ENCODE measurements around the gene GPR26.
"Not testable (repeated sequence)": the region's sequence is repeated elsewhere in the genome, so short reads cannot be mapped to it uniquely, and the experiment has no call there.

The GPR26 gene

GRCh38 chr10:123718544-123719060, 52.4 kb downstream of the GPR26 start:
- DNase-seq, result no peak

- no peak for DNase-seq
Measured at GRCh38 chr10:123720536-123720935, 54.4 kb downstream of the GPR26 start.

GRCh38 chr10:123721441-123722049, 55.4 kb downstream of the GPR26 start:
- DNase-seq, result no peak

- DNase-seq, result no peak
Measured at GRCh38 chr10:123722351-123722750, 56.2 kb downstream of the GPR26 start.

GRCh38 chr10:123724747-123725146, 58.6 kb downstream of the GPR26 start:
- DNase-seq, result no peak

GRCh38 chr10:123726381-123726780, 60.2 kb downstream of the GPR26 start:
- no peak for DNase-seq

GRCh38 chr10:123726836-123727235, 60.7 kb downstream of the GPR26 start:
- DNase-seq, result no peak

GRCh38 chr10:123729523-123729922, 63.4 kb downstream of the GPR26 start:
- no peak for DNase-seq

- DNase-seq, result not testable (repeated sequence)
Measured at GRCh38 chr10:123736917-123737316, 70.8 kb downstream of the GPR26 start.

GRCh38 chr10:123741146-123741545, 75.0 kb downstream of the GPR26 start:
- DNase-seq, result no peak

GRCh38 chr10:123741711-123742110, 75.6 kb downstream of the GPR26 start:
- DNase-seq, result no peak

- DNase-seq, result no peak
Measured at GRCh38 chr10:123742751-123743440, 76.7 kb downstream of the GPR26 start.

- no peak for DNase-seq
Measured at GRCh38 chr10:123743441-123744223, 77.5 kb downstream of the GPR26 start.

- DNase-seq, result no peak
Measured at GRCh38 chr10:123744224-123744536, 78.0 kb downstream of the GPR26 start.
